22Rv1 (cell line): ENCODE results near the gene PNPLA3.

ENCODE experiments used
- H3K27ac ChIP-seq: fragments of 450-650 bp; 2 replicates; pipeline ENCODE4 v1.5.1; 2017
- CTCF ChIP-seq: fragments of 450-650 bp; IDR thresholded peaks from 2 replicates; pipeline ENCODE4 v1.5.1; 2017; ENCODE audit warnings: mild to moderate bottlenecking
- ZFX ChIP-seq: fragments of 450-650 bp; IDR thresholded peaks from 2 replicates; pipeline ENCODE4 v1.6.1; 2017; ENCODE audit warnings: antibody characterized with exemption, borderline replicate concordance

PNPLA3 gene

GRCh38 chr22:43955040-43955882 is 31.7 kb downstream of the PNPLA3 start, which contains the start of gene SAMM50:
SAMM50 (plus strand) TSS chr22:43955442; CDS start chr22:43955578, 136 bp downstream.
- H3K27ac ChIP-seq: peak within 1 kb of the TSS; percentile 91
- TF ChIP-seq ZFX (no peak), CTCF (0 out of 2 replicates have a peak, but pooled peaks have one; percentile 14)

GRCh38 chr22:43955883-43956782 is 32.5 kb downstream of the PNPLA3 start:
- peak overlapping the region; percentile 91 for H3K27ac ChIP-seq
- TF ChIP-seq ZFX (no peak), CTCF (no peak)

- no peak for TF ChIP-seq CTCF
- TF ChIP-seq ZFX: no peak
- H3K27ac ChIP-seq: no peak overlapping the region; the same call in 1 of the 2 replicates
Observed at GRCh38 chr22:43956805-43957463, 33.3 kb downstream of the PNPLA3 start.

GRCh38 chr22:43957871-43958270 is 34.3 kb downstream of the PNPLA3 start:
- no peak for TF ChIP-seq CTCF
- no peak for TF ChIP-seq ZFX
- H3K27ac ChIP-seq: no peak overlapping the region

- no peak overlapping the region for H3K27ac ChIP-seq
- TF ChIP-seq CTCF (no peak), ZFX (no peak)
Observed at GRCh38 chr22:43964314-43964857, 40.8 kb downstream of the PNPLA3 start.

- H3K27ac ChIP-seq: no peak overlapping the region
- TF ChIP-seq CTCF: no peak
- TF ChIP-seq ZFX: no peak
Observed at GRCh38 chr22:43967069-43967468, 43.5 kb downstream of the PNPLA3 start.
